Bronchial epithelial cell (primary cell): ENCODE measurements around the gene DIAPH3. TPM values are rescaled to one million over a fixed set of nuclear protein-coding genes. Genes with fewer than 3 reads are reported as not detected.

ENCODE experiments used
- DNase-seq: peaks from one replicate; pipeline ENCODE4 v3.0.0-alpha.2; 2010; ENCODE audit warnings: low read depth
- FAIRE-seq: peaks from 2 replicates; lab custom pipeline; 2011; peaks lifted over from hg19 to GRCh38; lab: Jason Lieb, UNC
- H3K27me3 ChIP-seq: 2 replicates; pipeline ENCODE4 v1.5.1; 2011; ENCODE audit warnings: low read length; ENCODE audit not compliant: control insufficient read depth, insufficient read depth
- H3K36me3 ChIP-seq: 2 replicates; pipeline ENCODE4 v1.5.1; 2011; ENCODE audit warnings: low read length; ENCODE audit not compliant: control insufficient read depth, insufficient read depth
- H3K4me3 ChIP-seq: 2 replicates; pipeline ENCODE4 v1.5.1; 2011; ENCODE audit warnings: mild to moderate bottlenecking, low read depth, low read length, control low read depth
- CTCF ChIP-seq: IDR thresholded peaks from 2 replicates; pipeline ENCODE4 v1.5.1; 2011; ENCODE audit warnings: mild to moderate bottlenecking, moderate library complexity, low read length, control low read depth, inconsistent platforms; ENCODE audit not compliant: insufficient read depth, severe bottlenecking
- total RNA-seq: library from RNA; depleted of rRNA; stranded (reverse); fragments of >200 nt; gene quantifications from 2 replicates; pipeline ENCODE4 v1.2.1, GENCODE V29; 2014

Gene DIAPH3
- total RNA-seq, 1 donor from 2014 or later: 0.26 TPM

GRCh38 chr13:60169239-60170031, 5.7 kb upstream of the DIAPH3 start:
- no peaks in the 10 kb centered on the region for H3K27me3 ChIP-seq
- TF ChIP-seq CTCF: no peak
- H3K4me3 ChIP-seq: no peak overlapping the region
- FAIRE-seq (no peak), DNase-seq (no peak)
- no peaks in the 10 kb centered on the region for H3K36me3 ChIP-seq

GRCh38 chr13:60167121-60167520, 3.4 kb upstream of the DIAPH3 start:
- Histone ChIP-seq H3K27me3 (no peaks in the 10 kb centered on the region), H3K36me3 (no peaks in the 10 kb centered on the region), H3K4me3 (no peak overlapping the region)
- TF ChIP-seq CTCF: no peak
- FAIRE-seq (no peak), DNase-seq (no peak)

GRCh38 chr13:60165391-60166099, 1.8 kb upstream of the DIAPH3 start:
- no peak overlapping the region for H3K4me3 ChIP-seq
- no peak for DNase-seq
- TF ChIP-seq CTCF: no peak
- no peaks in the 10 kb centered on the region for H3K27me3 ChIP-seq
- H3K36me3 ChIP-seq: no peaks in the 10 kb centered on the region
- FAIRE-seq: no peak

GRCh38 chr13:60164234-60164889, 634 bp upstream of the DIAPH3 start:
- Histone ChIP-seq H3K4me3 (peak overlapping the region; percentile 93), H3K36me3 (no peaks in the 10 kb centered on the region), H3K27me3 (no peaks in the 10 kb centered on the region)
- FAIRE-seq: no peak
- TF ChIP-seq CTCF: no peak
- DNase-seq: peak; percentile 15

- FAIRE-seq (no peak), DNase-seq (peak; percentile 26)
- no peak for TF ChIP-seq CTCF
- Histone ChIP-seq H3K4me3 (no peak overlapping the region), H3K27me3 (no peaks in the 10 kb centered on the region), H3K36me3 (no peaks in the 10 kb centered on the region)
Measured at GRCh38 chr13:60162096-60162495, 1.6 kb downstream of the DIAPH3 start.
